ENCODE data around the gene AAMP. TPM values are rescaled to one million over a fixed set of nuclear protein-coding genes. Genes with fewer than 3 reads are reported as not detected.
A peak's percentile ranks its signal among the peaks of the same experiment; 100 is the strongest.

AAMP gene
- total RNA-seq, 1 experiment from 2014 or later: 126 TPM

DNA sequence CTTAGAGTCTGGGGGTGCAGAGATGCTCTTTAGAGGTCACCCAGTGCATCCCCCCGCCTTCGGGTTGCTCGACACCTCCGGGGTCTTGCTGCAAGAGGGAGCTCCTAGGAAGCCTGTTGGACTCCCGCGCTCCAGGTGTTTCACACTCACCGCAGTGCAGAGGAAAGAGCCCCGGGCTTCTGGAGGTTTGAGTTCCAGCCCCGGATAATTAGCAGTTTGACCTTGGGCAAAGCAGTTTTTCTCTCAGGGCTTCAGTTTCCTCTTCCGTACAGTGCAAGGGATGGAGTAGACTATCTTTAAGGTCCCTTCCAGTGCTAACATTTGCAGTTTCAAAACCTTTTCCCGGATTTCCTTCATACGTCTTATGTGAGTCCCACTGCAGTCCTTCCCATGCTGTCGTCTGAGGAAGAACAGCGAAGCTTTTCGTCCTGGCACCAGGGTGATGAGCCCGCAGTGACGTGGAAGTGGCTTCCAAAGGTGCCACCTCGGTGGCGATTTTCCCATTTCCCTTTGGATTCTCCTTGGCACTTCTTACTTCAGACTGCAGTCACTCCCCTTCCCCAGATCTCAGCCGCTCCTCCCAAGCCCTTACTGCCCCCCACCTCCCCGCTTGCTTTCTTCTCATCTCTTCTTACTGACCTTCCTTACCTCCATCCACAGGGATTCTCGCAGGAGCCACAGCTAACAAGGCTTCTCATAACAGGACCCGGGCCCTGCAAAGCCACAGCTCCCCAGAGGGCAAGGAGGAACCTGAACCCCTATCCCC, 967 bp upstream of the AAMP start:
- TF ChIP-seq, protein P1, sequence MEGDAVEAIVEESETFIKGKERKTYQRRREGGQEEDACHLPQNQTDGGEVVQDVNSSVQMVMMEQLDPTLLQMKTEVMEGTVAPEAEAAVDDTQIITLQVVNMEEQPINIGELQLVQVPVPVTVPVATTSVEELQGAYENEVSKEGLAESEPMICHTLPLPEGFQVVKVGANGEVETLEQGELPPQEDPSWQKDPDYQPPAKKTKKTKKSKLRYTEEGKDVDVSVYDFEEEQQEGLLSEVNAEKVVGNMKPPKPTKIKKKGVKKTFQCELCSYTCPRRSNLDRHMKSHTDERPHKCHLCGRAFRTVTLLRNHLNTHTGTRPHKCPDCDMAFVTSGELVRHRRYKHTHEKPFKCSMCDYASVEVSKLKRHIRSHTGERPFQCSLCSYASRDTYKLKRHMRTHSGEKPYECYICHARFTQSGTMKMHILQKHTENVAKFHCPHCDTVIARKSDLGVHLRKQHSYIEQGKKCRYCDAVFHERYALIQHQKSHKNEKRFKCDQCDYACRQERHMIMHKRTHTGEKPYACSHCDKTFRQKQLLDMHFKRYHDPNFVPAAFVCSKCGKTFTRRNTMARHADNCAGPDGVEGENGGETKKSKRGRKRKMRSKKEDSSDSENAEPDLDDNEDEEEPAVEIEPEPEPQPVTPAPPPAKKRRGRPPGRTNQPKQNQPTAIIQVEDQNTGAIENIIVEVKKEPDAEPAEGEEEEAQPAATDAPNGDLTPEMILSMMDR (conservative IDR thresholded peaks at IDR 0.05): peak; percentile 18; the same call in 1 of the 2 replicates
- no peak for TF ChIP-seq EZH2 (IDR thresholded peaks at IDR 0.05; ENCODE audit: low read depth)
- Histone ChIP-seq H3K27me3 (ENCODE audit: insufficient read depth, low read depth) (no peaks in the 10 kb centered on the region), H3K9me2 (ENCODE audit: insufficient read depth) (no peaks in the 10 kb centered on the region), H3K4me1 (replicated peaks; ENCODE audit: insufficient read depth) (peaks cover 39% of the 10 kb centered on the region), H3K79me2 (ENCODE audit: low read depth) (peaks cover 52% of the 10 kb centered on the region), H3K9me3 (ENCODE audit: insufficient read depth, low read depth) (no peaks in the 10 kb centered on the region), H3K36me3 (ENCODE audit: low read depth) (peaks cover 18% of the 10 kb centered on the region), H3K27ac (peak overlapping the region; percentile 52), H2AFZ (peak overlapping the region; percentile 77), H4K20me1 (ENCODE audit: insufficient read depth) (peaks cover 24% of the 10 kb centered on the region), H3F3A (ENCODE audit: insufficient read depth, low read depth) (peaks cover 37% of the 10 kb centered on the region), H3K4me3 (peak overlapping the region; percentile 91), H3K4me2 (peak overlapping the region; percentile 97)
- ChIA-PET POLR2A (ENCODE audit: unreplicated experiment) (interaction anchor here (0.5 to 1.6 kb wide), 6 partner anchors 16 to 452 kb away, joined by 3 to 13 read pairs (median 4); no protein-coding TSS in a partner anchor), CTCF (interaction anchor here (0.8 to 2.9 kb wide), 6 partner anchors 12 to 196 kb away, joined by 3 to 26 read pairs (median 4); partner anchors contain the start of genes CATIP and TMBIM1)
- no TSS peak for BruUV-seq (replicated peaks)
- peak in 1 of 2 experiments; percentile 40 for DNase-seq
- intact Hi-C loops (cut with micrococcal nuclease; ENCODE audit: unreplicated experiment): loop anchor here (1.0 to 10.0 kb wide), 4 partner anchors 84 to 576 kb away; partner anchors contain the start of genes BCS1L, CATIP and ZNF142

DNA sequence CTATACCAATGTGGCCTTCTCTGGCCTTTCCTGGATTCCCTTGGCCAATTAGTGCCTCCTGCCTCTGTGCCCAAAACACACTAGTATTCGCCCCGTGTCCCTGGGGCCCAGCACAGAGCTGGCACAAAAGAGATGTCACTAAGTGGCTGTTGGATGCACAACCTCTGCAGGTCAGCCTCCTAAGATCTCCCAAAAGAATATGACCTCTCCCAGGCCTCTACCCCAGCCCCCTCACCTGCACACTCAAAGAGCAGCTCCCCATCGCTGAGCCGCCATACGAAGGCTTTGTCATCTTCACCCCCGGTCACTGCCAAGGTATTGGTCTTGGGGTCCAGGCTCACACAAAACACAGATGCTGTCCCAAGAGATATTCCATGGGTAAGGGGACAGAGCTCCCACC, 2.7 kb downstream of the AAMP start:
- POLR2A ChIA-PET (ENCODE audit: unreplicated experiment): interaction anchor here (0.6 kb wide), 1 partner anchor 405 kb away, joined by 7 read pairs; no protein-coding TSS in a partner anchor
- no peak for DNase-seq
- no peak overlapping the region for H2AFZ ChIP-seq
- no peaks in the 10 kb centered on the region for H3K27me3 ChIP-seq (ENCODE audit: insufficient read depth, low read depth)
- H3K36me3 ChIP-seq (ENCODE audit: low read depth): peaks cover 7% of the 10 kb centered on the region; the same call in 1 of the 2 replicates
- intact Hi-C loops (cut with micrococcal nuclease; ENCODE audit: unreplicated experiment): no loop called here
- BruUV-seq (replicated peaks): no TSS peak
- no peaks in the 10 kb centered on the region for H3K9me2 ChIP-seq (ENCODE audit: insufficient read depth)
- H3K79me2 ChIP-seq (ENCODE audit: low read depth): peaks cover 49% of the 10 kb centered on the region
- peaks cover 27% of the 10 kb centered on the region for H4K20me1 ChIP-seq (ENCODE audit: insufficient read depth)
- CTCF ChIA-PET: no interaction called here
- H3K4me3 ChIP-seq: no peak overlapping the region
- H3K4me2 ChIP-seq: no peak overlapping the region
- no peaks in the 10 kb centered on the region for H3K9me3 ChIP-seq (ENCODE audit: insufficient read depth, low read depth)
- H3K4me1 ChIP-seq (replicated peaks; ENCODE audit: insufficient read depth): peaks cover 15% of the 10 kb centered on the region
- no peak overlapping the region for H3K27ac ChIP-seq
- TF ChIP-seq, protein P1 (conservative IDR thresholded peaks at IDR 0.05): no peak
- TF ChIP-seq EZH2 (IDR thresholded peaks at IDR 0.05; ENCODE audit: low read depth): no peak
- peaks cover 13% of the 10 kb centered on the region; the same call in 1 of the 2 replicates for H3F3A ChIP-seq (ENCODE audit: insufficient read depth, low read depth)

DNA sequence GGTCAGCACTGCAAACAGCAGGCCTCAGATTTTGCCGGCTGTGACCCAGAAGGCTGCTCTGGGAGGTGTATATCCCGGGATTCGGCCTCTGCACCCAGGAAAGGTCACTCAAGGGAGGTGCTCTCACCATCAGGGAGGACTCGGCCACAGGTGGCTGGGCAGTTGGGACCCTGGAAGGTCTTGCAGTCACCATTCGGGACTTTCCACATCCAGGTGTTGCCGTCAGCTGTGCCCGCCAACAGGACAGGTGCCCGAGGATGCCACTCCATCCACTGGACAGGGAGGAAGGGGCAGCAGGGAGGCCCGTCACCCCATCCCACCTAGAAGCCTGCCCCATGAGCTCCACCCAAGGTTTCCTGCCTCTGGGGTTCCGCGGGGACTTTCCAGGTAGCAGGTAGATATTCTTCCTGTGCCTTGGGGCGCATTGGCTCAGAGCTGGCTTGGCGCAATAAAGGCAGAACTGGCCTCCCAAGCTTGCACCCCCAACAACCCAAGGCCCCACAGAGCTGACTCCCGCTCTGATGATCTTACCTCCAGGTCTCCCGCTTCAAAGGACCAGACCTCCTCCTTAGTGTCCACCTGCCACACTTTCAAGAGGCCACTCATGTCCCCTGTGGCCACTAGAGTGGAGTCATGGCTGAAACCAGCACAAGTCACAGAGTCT, 3.5 kb downstream of the AAMP start:
- Histone ChIP-seq H3K4me1 (replicated peaks; ENCODE audit: insufficient read depth) (peaks cover 7% of the 10 kb centered on the region), H3K9me3 (ENCODE audit: insufficient read depth, low read depth) (no peaks in the 10 kb centered on the region), H3K79me2 (ENCODE audit: low read depth) (peaks cover 41% of the 10 kb centered on the region), H3K27me3 (ENCODE audit: insufficient read depth, low read depth) (no peaks in the 10 kb centered on the region), H3K36me3 (ENCODE audit: low read depth) (peaks cover 7% of the 10 kb centered on the region; the same call in 1 of the 2 replicates), H3F3A (ENCODE audit: insufficient read depth, low read depth) (peaks cover 6% of the 10 kb centered on the region; the same call in 1 of the 2 replicates), H4K20me1 (ENCODE audit: insufficient read depth) (peaks cover 27% of the 10 kb centered on the region), H3K4me2 (no peak overlapping the region), H3K27ac (no peak overlapping the region), H3K4me3 (no peak overlapping the region), H3K9me2 (ENCODE audit: insufficient read depth) (no peaks in the 10 kb centered on the region), H2AFZ (no peak overlapping the region)
- CTCF ChIA-PET: no interaction called here
- TF ChIP-seq, protein P1 (conservative IDR thresholded peaks at IDR 0.05): no peak
- no peak for TF ChIP-seq EZH2 (IDR thresholded peaks at IDR 0.05; ENCODE audit: low read depth)
- DNase-seq: no peak
- POLR2A ChIA-PET (ENCODE audit: unreplicated experiment): interaction anchor here (0.6 kb wide), 1 partner anchor 404 kb away, joined by 7 read pairs; no protein-coding TSS in a partner anchor
- no TSS peak for BruUV-seq (replicated peaks)
- intact Hi-C loops (cut with micrococcal nuclease; ENCODE audit: unreplicated experiment): no loop called here

Data from PC-9 (cell line).